ENCODE data around the gene ACOT12.
A peak's percentile ranks its signal among the peaks of the same experiment; 100 is the strongest.
"Not testable (repeated sequence)": the region's sequence is repeated elsewhere in the genome, so short reads cannot be mapped to it uniquely, and the experiment has no call there.

The ACOT12 gene

GRCh38 chr5:81336556-81336955, 57.4 kb downstream of the ACOT12 start:
- DNase-seq: no peak

GRCh38 chr5:81335946-81336345, 58.0 kb downstream of the ACOT12 start:
- no peak for DNase-seq

- no peak for DNase-seq
These were observed 59.5 kb downstream of the ACOT12 start for GRCh38 chr5:81334304-81335061.

- no peak for DNase-seq
These were observed 67.4 kb downstream of the ACOT12 start for GRCh38 chr5:81326554-81326953.

- DNase-seq: no peak
These were observed 76.4 kb downstream of the ACOT12 start for GRCh38 chr5:81317536-81317935.

GRCh38 chr5:81316571-81316970, 77.4 kb downstream of the ACOT12 start:
- no peak for DNase-seq

- no peak for DNase-seq
These were observed 78.1 kb downstream of the ACOT12 start for GRCh38 chr5:81315830-81316229.

- no peak for DNase-seq
These were observed 78.6 kb downstream of the ACOT12 start for GRCh38 chr5:81315336-81315735.

- DNase-seq: no peak
These were observed 79.4 kb downstream of the ACOT12 start for GRCh38 chr5:81314581-81314980.

- no peak for DNase-seq
These were observed 80.2 kb downstream of the ACOT12 start for GRCh38 chr5:81313686-81314085.

- no peak for DNase-seq
These were observed 80.7 kb downstream of the ACOT12 start for GRCh38 chr5:81313278-81313677.

- no peak for DNase-seq
These were observed 83.4 kb downstream of the ACOT12 start for GRCh38 chr5:81310402-81311063.

- no peak for DNase-seq
These were observed 85.1 kb downstream of the ACOT12 start for GRCh38 chr5:81308836-81309235.

GRCh38 chr5:81305785-81306184, 88.1 kb downstream of the ACOT12 start:
- DNase-seq: no peak

- no peak for DNase-seq
These were observed 90.4 kb downstream of the ACOT12 start for GRCh38 chr5:81303563-81303962.

GRCh38 chr5:81302596-81302995, 91.3 kb downstream of the ACOT12 start:
- DNase-seq: no peak

GRCh38 chr5:81301271-81302015, 92.5 kb downstream of the ACOT12 start, which contains the start of gene ZCCHC9:
TSS of gene ZCCHC9 (plus strand) at chr5:81301587. CDS start at chr5:81304758, 3,171 bp downstream.
- DNase-seq: peak; percentile 98

- DNase-seq: no peak
These were observed 93.0 kb downstream of the ACOT12 start for GRCh38 chr5:81300921-81301270.

- DNase-seq: no peak
These were observed 96.4 kb downstream of the ACOT12 start for GRCh38 chr5:81297531-81297930.

- not testable (repeated sequence) for DNase-seq
These were observed 99.9 kb downstream of the ACOT12 start for GRCh38 chr5:81294021-81294420.

GRCh38 chr5:81292130-81292529, 101.8 kb downstream of the ACOT12 start:
- DNase-seq: no peak

GRCh38 chr5:81290146-81290545, 103.8 kb downstream of the ACOT12 start:
- DNase-seq: no peak

GRCh38 chr5:81288021-81288433, 105.9 kb downstream of the ACOT12 start:
- DNase-seq: no peak
